ENCODE measurements around the gene MTG1. TPM values are rescaled to one million over a fixed set of nuclear protein-coding genes. Genes with fewer than 3 reads are reported as not detected.

The MTG1 gene
- total and polyA plus RNA-seq, 2 donors (not counting 1 experiment from before 2014, with no cell fraction given), result 90.0 to 117 TPM

GRCh38 chr10:133415752-133416151, 21.8 kb downstream of the MTG1 start:
- peaks cover 9 to 22% (median 15%) of the 10 kb centered on the region in 3 donors for H3K9me3 ChIP-seq (ENCODE audit: control extremely low read depth in 1 of 3, control insufficient read depth in 2 of 3, insufficient read depth in 1 of 3, low read length in 2 of 3)
- POLR2A ChIA-PET, result no interaction called here
- H3K27me3 Mint-ChIP-seq, result no peaks in the 10 kb centered on the region
- peaks cover 6% of the 10 kb centered on the region for H3K9me3 Mint-ChIP-seq (ENCODE audit: insufficient read depth)
- H3K27ac Mint-ChIP-seq, result no peak overlapping the region
- no peak overlapping the region for H2AFZ ChIP-seq (ENCODE audit: insufficient read depth, low read depth, low read length, poor library complexity, severe bottlenecking)
- H4K20me1 ChIP-seq (ENCODE audit: control insufficient read depth, insufficient read depth, low read length, poor library complexity, severe bottlenecking), result peaks cover 34% of the 10 kb centered on the region
- ATAC-seq (ENCODE audit: low read depth) (no peak), DNase-seq (no peak)
- H3K27ac ChIP-seq (ENCODE audit: low read length in 2 of 2), result no peak overlapping the region
- peaks cover 11 to 41% of the 10 kb centered on the region in 2 experiments for H3K36me3 ChIP-seq (replicated peaks in 1 of 2; ENCODE audit: control extremely low read depth in 1 of 2, control insufficient read depth in 1 of 2, extremely low read depth in 1 of 2, insufficient read depth in 2 of 2, low read length in 1 of 2)
- no peak overlapping the region for H3K9ac ChIP-seq (ENCODE audit: low read length)
- intact Hi-C loops (cut with micrococcal nuclease), result no loop called here
- no peaks in the 10 kb centered on the region for H3K4me1 Mint-ChIP-seq
- no peaks in the 10 kb centered on the region for H3K4me1 ChIP-seq (ENCODE audit: control insufficient read depth in 2 of 2, insufficient read depth in 2 of 2, low read length in 2 of 2)
- H3K4me2 ChIP-seq (replicated peaks; ENCODE audit: low read depth, low read length, poor library complexity, severe bottlenecking), result no peak overlapping the region
- H3K4me3 ChIP-seq (ENCODE audit: control extremely low read depth in 1 of 5, extremely low read depth in 1 of 5, insufficient read depth in 1 of 5, low read depth in 2 of 5, low read length in 4 of 5), result no peak overlapping the region
- no peaks in the 10 kb centered on the region for H3K27me3 ChIP-seq (replicated peaks in 1 of 4; ENCODE audit: control extremely low read depth in 1 of 4, control insufficient read depth in 3 of 4, insufficient read depth in 4 of 4, low read length in 3 of 4)
- CTCF ChIA-PET, result no interaction called here
- TF ChIP-seq CTCF (IDR thresholded peaks at IDR 0.05) (no peak), EZH2 (IDR thresholded peaks at IDR 0.05; ENCODE audit: borderline replicate concordance, insufficient read depth, low read depth, low read length, poor library complexity, severe bottlenecking) (no peak)
- no peak overlapping the region for H3K4me3 Mint-ChIP-seq
- 98% methylated on average over 15 of the region's 25 CpGs for WGBS (ENCODE audit: insufficient coverage)
- peaks cover 55% of the 10 kb centered on the region for H3K79me2 ChIP-seq (ENCODE audit: control insufficient read depth, insufficient read depth, low read length)

DNA sequence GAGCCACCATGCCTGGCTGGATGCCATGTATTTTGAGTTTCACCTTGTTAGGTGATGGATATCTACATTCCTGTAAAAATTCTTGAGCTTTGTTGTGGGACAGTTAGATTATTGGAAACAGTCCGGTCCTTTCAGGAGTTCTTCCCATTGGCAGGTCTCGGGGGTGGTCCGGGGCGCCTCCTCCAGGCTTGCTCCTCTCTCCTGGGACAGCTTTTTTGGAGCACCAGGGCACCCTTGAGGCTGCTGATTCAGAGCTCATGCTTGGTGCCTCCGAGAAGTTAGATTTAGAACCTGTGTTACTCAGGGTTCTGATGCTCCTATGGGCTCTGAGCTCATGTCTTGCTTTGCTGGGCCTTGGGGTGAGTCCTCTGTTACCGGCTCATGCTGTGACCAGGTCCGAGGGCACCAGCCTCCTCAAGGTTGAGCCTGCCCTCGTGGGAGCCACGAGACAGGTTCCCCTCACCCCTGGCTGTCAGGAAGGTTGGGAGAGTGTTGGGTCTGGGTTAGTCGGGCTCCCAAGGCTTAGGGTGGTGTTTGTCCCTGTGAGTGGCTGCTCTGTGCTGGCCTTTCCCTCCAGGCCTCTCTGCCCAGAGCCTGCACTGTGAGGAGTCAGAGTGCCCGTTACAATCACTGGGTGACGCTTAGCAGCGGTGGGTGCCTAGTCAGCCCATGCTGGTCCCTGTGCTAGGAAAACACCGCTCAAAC, 24.5 kb downstream of the MTG1 start:
- peaks cover 8 to 17% of the 10 kb centered on the region in 2 experiments for H3K36me3 ChIP-seq (replicated peaks in 1 of 2; ENCODE audit: control extremely low read depth in 1 of 2, control insufficient read depth in 1 of 2, extremely low read depth in 1 of 2, insufficient read depth in 2 of 2, low read length in 1 of 2)
- no peak for DNase-seq
- peaks cover 0 to 3% (median 0%) of the 10 kb centered on the region in 3 donors for H3K9me3 ChIP-seq (ENCODE audit: control extremely low read depth in 1 of 3, control insufficient read depth in 2 of 3, insufficient read depth in 1 of 3, low read length in 2 of 3)
- peaks cover 0 to 4% (median 2%) of the 10 kb centered on the region in 4 experiments for H3K27me3 ChIP-seq (replicated peaks in 1 of 4; ENCODE audit: control extremely low read depth in 1 of 4, control insufficient read depth in 3 of 4, insufficient read depth in 4 of 4, low read length in 3 of 4)
- no peak overlapping the region for H2AFZ ChIP-seq (ENCODE audit: insufficient read depth, low read depth, low read length, poor library complexity, severe bottlenecking)
- peaks cover under 1 to 5% of the 10 kb centered on the region in 2 donors for H3K4me1 ChIP-seq (ENCODE audit: control insufficient read depth in 2 of 2, insufficient read depth in 2 of 2, low read length in 2 of 2)
- no peak overlapping the region for H3K27ac ChIP-seq (ENCODE audit: low read length in 2 of 2)
- no peak overlapping the region for H3K4me3 Mint-ChIP-seq
- no peak overlapping the region for H3K4me3 ChIP-seq (ENCODE audit: control extremely low read depth in 1 of 5, extremely low read depth in 1 of 5, insufficient read depth in 1 of 5, low read depth in 2 of 5, low read length in 4 of 5)
- ChIA-PET CTCF (interaction anchor here (1.6 kb wide), 1 partner anchor 89 kb away, joined by 4 read pairs; no protein-coding TSS in a partner anchor), POLR2A (no interaction called here)
- ATAC-seq (ENCODE audit: low read depth), result no peak
- H3K9me3 Mint-ChIP-seq (ENCODE audit: insufficient read depth), result no peaks in the 10 kb centered on the region
- intact Hi-C loops (cut with micrococcal nuclease), result no loop called here
- no peak overlapping the region for H3K27ac Mint-ChIP-seq
- no peaks in the 10 kb centered on the region for H3K27me3 Mint-ChIP-seq
- TF ChIP-seq EZH2 (IDR thresholded peaks at IDR 0.05; ENCODE audit: borderline replicate concordance, insufficient read depth, low read depth, low read length, poor library complexity, severe bottlenecking) (no peak), CTCF (IDR thresholded peaks at IDR 0.05) (no peak)
- no peak overlapping the region for H3K4me2 ChIP-seq (replicated peaks; ENCODE audit: low read depth, low read length, poor library complexity, severe bottlenecking)
- H3K9ac ChIP-seq (ENCODE audit: low read length), result no peak overlapping the region
- 94% methylated on average over 11 of the region's 14 CpGs for WGBS (ENCODE audit: insufficient coverage)
- peaks cover 6% of the 10 kb centered on the region for H3K4me1 Mint-ChIP-seq
- H3K79me2 ChIP-seq (ENCODE audit: control insufficient read depth, insufficient read depth, low read length), result peaks cover 34% of the 10 kb centered on the region
- peaks cover 50% of the 10 kb centered on the region for H4K20me1 ChIP-seq (ENCODE audit: control insufficient read depth, insufficient read depth, low read length, poor library complexity, severe bottlenecking)

Measured in B cell (primary cell).